HG02885 (cell line): ENCODE data around the gene POU6F1.

Source experiments
- ATAC-seq: cut with Tn5 transposase; IDR thresholded peaks from one replicate; pipeline ENCODE4 v1.9.1; 2021; ENCODE audit warnings: mild to moderate bottlenecking; ENCODE audit not compliant: unreplicated experiment, poor library complexity

The POU6F1 gene

DNA sequence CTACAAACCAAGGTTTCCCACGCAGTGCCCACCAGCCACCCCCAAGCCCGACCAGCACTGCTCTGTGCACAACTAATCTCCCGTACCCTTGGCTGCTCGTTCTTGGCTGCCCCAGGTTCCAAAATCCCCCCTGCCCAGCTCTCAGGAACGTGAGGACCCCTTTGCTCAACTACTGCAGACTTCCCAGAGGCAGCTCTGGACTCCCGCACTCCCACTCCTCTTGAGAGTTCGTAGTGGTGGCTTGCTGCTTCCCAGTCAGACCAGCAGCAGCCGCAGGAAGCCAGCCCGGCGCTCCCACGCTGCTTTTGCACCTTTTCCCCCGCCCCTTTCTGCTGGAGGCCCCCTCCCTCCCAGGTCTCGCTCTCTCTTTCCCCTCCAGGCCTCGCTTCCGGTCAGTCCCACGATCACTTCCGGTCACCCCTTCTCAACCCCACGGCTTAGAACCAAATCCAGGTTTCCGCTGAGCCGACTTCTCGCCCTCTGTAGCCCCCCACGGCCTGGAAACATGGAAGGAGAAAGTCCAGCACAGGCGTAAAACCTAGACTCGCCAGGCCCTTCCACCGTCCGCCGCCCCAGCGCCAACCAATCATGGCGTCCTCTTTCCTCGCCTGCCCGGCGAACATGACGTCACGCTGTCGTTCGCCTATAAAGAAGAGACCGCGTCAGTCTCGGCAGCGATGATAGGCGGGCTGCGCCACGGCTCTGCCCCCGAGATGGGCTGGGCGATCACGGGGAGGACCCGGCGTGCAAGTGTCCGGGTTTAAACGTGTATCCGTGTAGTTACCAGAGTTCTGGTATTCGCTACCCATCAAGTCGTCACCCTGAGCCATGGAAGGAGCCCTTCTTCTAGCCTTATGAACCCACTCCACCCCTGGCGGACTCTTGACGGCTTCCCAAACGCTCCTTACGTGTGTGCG lies 45.1 kb downstream of the POU6F1 start, which contains the start of gene TFCP2:
Gene TFCP2, minus strand, starts transcription at position 621 of the 917 bp plus-strand sequence. CDS start 713 bp downstream, outside the sequence.
- peak; percentile 95 for ATAC-seq

DNA sequence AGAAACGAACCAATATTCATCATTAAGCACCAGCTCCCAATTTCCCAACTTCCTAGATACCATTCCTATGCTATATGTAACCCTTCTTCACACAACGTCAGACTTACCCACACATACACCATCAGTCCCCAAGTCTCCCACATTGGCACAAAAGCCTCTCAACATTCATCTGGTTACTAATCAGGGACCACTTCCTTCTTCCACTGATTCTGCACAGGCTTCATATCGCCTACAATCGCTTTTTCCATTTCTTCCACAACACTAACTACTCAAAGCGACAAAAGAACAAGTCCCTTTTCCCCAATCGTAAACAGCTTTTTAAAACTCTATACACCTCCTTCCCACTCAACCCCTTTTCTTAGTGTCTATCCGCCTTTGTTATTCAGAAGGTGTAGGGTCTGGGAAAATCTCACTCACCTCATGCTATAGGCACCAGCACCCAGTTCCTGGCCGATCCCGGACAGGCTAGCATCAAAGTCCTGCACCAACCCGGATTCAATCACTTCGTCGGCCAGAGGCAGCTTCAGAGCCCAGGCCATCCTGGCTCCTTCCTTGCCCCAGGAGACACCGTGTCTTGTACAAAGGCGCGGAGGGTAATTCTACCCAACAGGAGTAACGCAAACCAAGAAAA lies 45.9 kb downstream of the POU6F1 start:
- ATAC-seq = peak; percentile 4

DNA sequence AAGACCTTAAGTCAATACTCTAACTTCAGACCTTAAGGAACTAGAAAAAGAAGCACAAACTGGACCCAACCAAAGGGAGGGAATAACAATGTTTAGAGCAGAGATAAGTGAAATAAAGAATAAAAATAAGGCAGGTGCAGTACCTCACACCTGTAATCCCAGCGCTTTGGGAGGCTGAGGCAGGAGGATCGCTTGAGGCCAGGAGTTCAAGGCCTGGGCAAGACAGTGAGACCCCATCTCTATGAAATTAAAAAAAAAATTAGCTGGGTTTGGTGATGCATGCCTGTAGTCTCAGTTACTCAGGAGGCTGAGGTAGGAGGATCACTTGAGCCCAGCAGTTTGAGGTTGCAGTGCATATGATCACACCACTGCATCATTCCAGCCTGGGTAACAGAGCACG lies 54.1 kb downstream of the POU6F1 start:
- ATAC-seq = no peak

DNA sequence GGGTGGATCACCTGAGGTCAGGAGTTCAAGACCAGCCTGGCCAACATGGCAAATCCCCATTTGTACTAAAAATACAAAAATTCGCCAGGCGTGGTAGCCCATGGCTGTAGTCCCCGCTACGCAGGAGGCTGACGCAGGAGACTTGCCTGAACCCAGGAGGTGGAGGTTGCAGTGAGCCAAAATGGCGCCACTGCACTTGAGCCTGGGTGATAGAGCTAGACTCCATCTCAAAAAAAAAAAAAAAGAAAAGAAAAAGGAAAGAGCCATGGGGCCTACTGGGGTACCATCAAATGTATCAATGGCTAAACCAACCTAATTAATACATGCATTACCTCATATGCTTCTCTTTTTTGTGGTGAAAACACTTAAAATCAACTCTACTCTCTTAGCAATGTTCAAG lies 55.6 kb downstream of the POU6F1 start:
- ATAC-seq = no peak

DNA sequence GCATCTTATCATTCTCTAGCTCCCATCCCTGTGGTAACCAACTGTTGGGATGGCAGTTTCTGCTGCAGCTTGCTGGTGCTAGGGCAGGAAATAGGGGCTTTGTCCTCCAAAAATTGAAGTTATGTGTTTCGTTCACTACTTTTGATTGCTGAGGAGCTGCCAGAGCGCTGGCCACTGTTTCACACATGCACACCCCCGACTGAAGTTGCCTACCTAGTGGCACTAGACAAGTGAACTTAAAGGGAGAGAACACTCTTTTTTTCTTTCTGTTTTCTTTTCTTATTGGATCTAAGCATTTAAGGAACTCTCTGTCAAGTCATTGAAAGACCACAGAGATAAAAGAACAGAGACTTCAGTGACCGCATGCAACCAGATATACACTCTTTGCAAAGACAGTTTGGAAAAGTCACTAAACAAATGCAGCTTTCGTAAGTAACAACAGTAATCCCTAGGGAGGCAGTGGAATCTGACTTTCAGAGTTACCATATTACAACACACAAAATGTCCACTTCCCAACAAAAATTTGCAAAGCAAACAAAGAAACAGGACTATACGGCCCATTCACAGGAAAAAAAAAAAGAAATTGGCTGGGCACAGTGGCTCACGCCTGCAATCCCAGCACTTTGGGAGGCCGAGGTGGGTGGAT lies 56.9 kb downstream of the POU6F1 start:
- ATAC-seq = no peak

DNA sequence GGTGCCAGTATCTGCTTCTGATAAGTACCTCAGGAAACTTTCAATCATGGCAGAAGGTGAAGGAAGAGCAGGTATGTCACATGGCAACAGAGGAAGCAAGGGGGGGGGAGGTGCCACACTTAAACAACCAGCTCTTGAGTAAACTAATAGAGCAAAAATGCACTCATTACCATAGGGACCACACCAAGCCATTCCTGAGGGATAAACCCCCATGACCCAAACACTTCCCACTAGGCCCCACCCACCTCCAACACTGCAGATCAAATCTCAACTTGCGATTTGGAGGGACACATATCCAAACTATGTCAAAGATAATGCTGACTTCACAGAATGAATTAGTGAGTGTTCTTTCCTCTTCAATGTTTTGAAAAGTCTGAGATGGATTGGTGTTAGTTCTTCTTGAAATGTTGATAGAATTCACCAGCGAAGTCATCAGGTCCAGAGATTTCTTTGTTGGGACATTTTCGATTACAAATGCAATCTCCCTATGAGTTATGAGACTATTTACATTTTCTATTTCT lies 61.6 kb downstream of the POU6F1 start:
- ATAC-seq = no peak

DNA sequence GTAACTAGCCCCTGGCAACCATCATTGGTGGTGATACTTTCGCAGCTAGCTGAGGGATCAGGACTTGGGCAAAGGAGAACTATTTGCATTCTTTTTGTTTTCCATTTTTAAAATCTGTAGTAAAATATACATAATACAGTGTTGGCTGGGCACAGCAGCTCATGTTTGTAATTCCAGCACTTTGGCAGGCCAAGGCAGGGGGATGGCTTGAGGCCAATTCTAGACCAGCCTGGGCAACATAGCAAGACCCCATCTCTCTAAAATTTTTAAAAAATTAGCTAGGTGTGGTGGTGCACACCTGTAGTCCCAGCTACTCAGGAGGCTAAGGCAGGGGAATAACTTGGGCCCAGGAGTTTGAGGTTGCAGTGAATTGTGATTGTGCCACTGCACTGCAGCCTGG lies 64.9 kb downstream of the POU6F1 start:
- no peak for ATAC-seq

DNA sequence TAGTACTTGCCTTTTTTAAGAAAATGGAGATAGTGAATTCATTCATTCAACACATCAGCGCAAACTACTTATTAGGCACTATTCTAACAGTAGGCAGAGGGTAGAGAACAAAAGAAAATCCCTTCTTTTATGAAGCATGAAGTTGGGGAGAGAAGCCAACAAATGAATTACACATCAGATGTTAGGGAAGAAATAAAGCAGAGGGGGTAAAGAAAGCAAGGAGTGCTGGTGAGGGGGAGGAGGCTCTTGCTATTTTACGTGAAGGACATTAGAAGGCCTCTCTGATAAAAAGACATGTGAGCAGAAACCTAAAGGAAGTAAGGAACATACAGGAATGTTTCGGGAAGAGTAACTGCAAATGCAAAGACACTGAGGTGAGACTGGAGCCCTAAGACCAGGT lies 67.1 kb downstream of the POU6F1 start:
- no peak for ATAC-seq

DNA sequence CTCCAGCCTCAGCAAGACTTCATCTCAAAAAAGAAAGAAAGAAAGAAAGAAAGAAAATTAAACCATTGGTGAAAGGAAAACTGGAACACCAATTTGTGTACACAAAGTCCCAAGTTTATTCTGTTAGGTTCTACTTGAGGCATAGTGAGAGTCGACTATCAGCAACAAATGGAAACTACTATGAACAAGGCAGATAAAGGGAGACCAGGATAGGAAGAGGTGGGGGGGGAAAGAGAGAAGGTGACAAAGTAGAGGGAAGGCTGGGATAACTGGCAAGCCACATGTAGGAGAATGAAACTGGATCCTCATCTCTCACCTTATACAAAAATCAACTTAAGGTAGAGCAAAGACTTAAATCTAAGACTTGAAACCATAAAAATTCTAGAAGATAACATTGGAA lies 70.6 kb downstream of the POU6F1 start:
- no peak for ATAC-seq

DNA sequence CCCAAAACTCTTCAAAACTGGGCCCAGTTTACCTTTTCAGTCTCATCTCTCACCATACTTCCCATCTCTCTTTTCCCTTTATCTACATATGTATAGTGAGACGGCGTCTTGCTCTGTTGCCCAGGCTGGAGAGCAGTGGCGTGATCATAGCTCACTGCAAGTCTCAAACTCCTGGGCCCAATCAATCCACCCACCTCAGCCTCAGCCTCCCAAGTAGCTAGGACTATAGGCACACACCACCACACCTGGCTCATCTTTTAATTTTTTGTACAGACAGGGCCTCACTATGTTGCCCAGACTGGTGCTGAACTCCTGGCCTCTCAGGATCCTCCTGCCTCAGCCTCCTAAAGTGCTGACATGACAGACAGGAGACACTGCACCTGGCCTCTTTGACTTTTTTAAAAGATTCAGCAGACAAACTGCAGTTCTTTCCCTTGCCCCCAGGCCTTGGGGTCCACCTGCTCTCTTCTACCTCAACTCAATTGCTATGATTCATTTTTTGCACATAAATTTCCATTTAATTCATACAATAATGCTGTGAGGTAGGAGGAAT lies 78.5 kb downstream of the POU6F1 start:
- ATAC-seq = no peak
